H1 (cell line): Measurements from ENCODE around the gene DPP10. TPM values are rescaled to one million over a fixed set of nuclear protein-coding genes. Genes with fewer than 3 reads are reported as not detected.

ENCODE experiments used
- CTCF ChIA-PET: fragments of 300-600 bp; sonication (Branson Sonifier 250); formaldehyde crosslinking; loops from one replicate; lab custom pipeline; 2021; ENCODE audit not compliant: partially characterized antibody; lab: Charles Lee
- POLR2A ChIA-PET: fragments of 300-600 bp; sonication (Branson Sonifier 250); formaldehyde crosslinking; loops from one replicate; lab custom pipeline; 2021; ENCODE audit warnings: inconsistent platforms; ENCODE audit not compliant: partially characterized antibody; lab: Charles Lee
- DNase-seq, 2 experiments: peaks; one replicate each; pipeline versions ENCODE4 v3.0.0 to v3.0.0-alpha.2; 2010 to 2022; ENCODE audit warnings: low spot score in 2 of 2, low read depth in 1 of 2, mixed read lengths in 1 of 2
- FAIRE-seq: peaks from 2 replicates; lab custom pipeline; 2011; peaks lifted over from hg19 to GRCh38; lab: Jason Lieb, UNC
- H2AFZ ChIP-seq: 2 replicates; pipeline ENCODE4 v1.8.1; 2012; ENCODE audit warnings: low read length, inconsistent platforms
- H2AK5ac ChIP-seq: 2 replicates; pipeline ENCODE4 v1.6.1; 2013; ENCODE audit warnings: low read depth, low read length
- H2BK120ac ChIP-seq: replicated peaks from 2 replicates; pipeline ENCODE3; 2013; ENCODE audit warnings: low read depth, low read length, inconsistent platforms
- H2BK12ac ChIP-seq: 2 replicates; pipeline ENCODE4 v1.6.1; 2013; ENCODE audit warnings: low read depth, low read length
- H2BK15ac ChIP-seq: 2 replicates; pipeline ENCODE4 v1.6.1; 2013; ENCODE audit warnings: low read length
- H2BK20ac ChIP-seq: 2 replicates; pipeline ENCODE4 v1.6.1; 2013; ENCODE audit warnings: low read length
- H2BK5ac ChIP-seq: 2 replicates; pipeline ENCODE4 v1.6.1; 2013; ENCODE audit warnings: low read depth, low read length
- H3K14ac ChIP-seq: 2 replicates; pipeline ENCODE4 v1.6.1; 2013; ENCODE audit warnings: inconsistent platforms; ENCODE audit not compliant: insufficient read length
- H3K18ac ChIP-seq: 2 replicates; pipeline ENCODE4 v1.6.1; 2013; ENCODE audit warnings: low read length; ENCODE audit errors: extremely low read depth
- H3K23ac ChIP-seq: 2 replicates; pipeline ENCODE4 v1.6.1; 2013; ENCODE audit warnings: inconsistent platforms; ENCODE audit not compliant: insufficient read length
- H3K23me2 ChIP-seq: 2 replicates; pipeline ENCODE4 v1.6.1; 2013; ENCODE audit warnings: low read depth, low read length
- H3K27ac ChIP-seq: 2 replicates; pipeline ENCODE4 v1.6.1; 2011; ENCODE audit warnings: low read depth, low read length, inconsistent platforms
- H3K27me3 ChIP-seq, 4 experiments: replicated peaks in 1 of 4; 1 replicate in 1 of 4; 2 replicates in 3 of 4; pipeline versions ENCODE4 v1.6.1 to v1.8.1; 2011 to 2013; ENCODE audit warnings: low read length in 3 of 4, mild to moderate bottlenecking in 3 of 4, inconsistent platforms in 2 of 4, mixed read lengths in 2 of 4, moderate library complexity in 1 of 4; ENCODE audit not compliant: control insufficient read depth in 3 of 4, insufficient read depth in 3 of 4; ENCODE audit errors: extremely low read depth in 1 of 4
- H3K36me3 ChIP-seq, 4 experiments: 2 replicates each; pipeline versions ENCODE4 v1.6.1 to v1.8.1; 2011 to 2013; ENCODE audit warnings: mild to moderate bottlenecking in 4 of 4, low read length in 3 of 4, moderate library complexity in 2 of 4, control low read depth in 1 of 4, inconsistent platforms in 1 of 4; ENCODE audit not compliant: insufficient read depth in 4 of 4, control insufficient read depth in 2 of 4
- H3K4ac ChIP-seq: replicated peaks from 2 replicates; pipeline ENCODE3; 2013; ENCODE audit warnings: low read length, low read depth, mixed read lengths, inconsistent platforms; ENCODE audit not compliant: insufficient read length
- H3K4me1 ChIP-seq, 4 experiments: replicated peaks in 1 of 4; 1 replicate in 1 of 4; 2 replicates in 3 of 4; pipeline versions ENCODE4 v1.6.1 to v1.8.1; 2011 to 2013; ENCODE audit warnings: low read length in 3 of 4, inconsistent platforms in 2 of 4, mixed read lengths in 1 of 4; ENCODE audit not compliant: insufficient read depth in 4 of 4, control insufficient read depth in 3 of 4
- H3K4me2 ChIP-seq, 2 experiments: 2 replicates each; pipeline versions ENCODE4 v1.6.1 to v1.8.1; 2011 to 2013; ENCODE audit warnings: low read depth in 2 of 2, low read length in 2 of 2, control low read depth in 1 of 2, inconsistent platforms in 1 of 2, mild to moderate bottlenecking in 1 of 2; ENCODE audit not compliant: insufficient read depth in 1 of 2
- H3K4me3 ChIP-seq, 4 experiments: fragments of 200-600, 300-600 bp in 1 of 4; sonication (generic), shearing (Covaris generic), sonication (Bioruptor Twin) in 1 of 4; 2 replicates each; pipeline versions ENCODE4 v1.5.1 to v1.8.1; 2011 to 2016; ENCODE audit warnings: low read length in 4 of 4, low read depth in 3 of 4, control low read depth in 2 of 4, inconsistent platforms in 2 of 4, mild to moderate bottlenecking in 2 of 4, mixed read lengths in 1 of 4, moderate library complexity in 1 of 4; ENCODE audit not compliant: insufficient read depth in 2 of 4; ENCODE audit errors: extremely low read depth in 1 of 4
- H3K56ac ChIP-seq: replicated peaks from 2 replicates; pipeline ENCODE3; 2013; ENCODE audit warnings: low read depth, mild to moderate bottlenecking, mixed read lengths, low read length, inconsistent platforms; ENCODE audit not compliant: insufficient read length
- H3K79me1 ChIP-seq: 2 replicates; pipeline ENCODE4 v1.6.1; 2013; ENCODE audit warnings: low read depth, low read length, control low read depth
- H3K79me2 ChIP-seq, 2 experiments: 2 replicates each; pipeline versions ENCODE4 v1.6.1 to v1.8.1; 2012 to 2013; ENCODE audit warnings: low read length in 2 of 2, mild to moderate bottlenecking in 2 of 2, inconsistent platforms in 1 of 2; ENCODE audit not compliant: insufficient read depth in 2 of 2, control insufficient read depth in 1 of 2
- H3K9ac ChIP-seq, 4 experiments: replicated peaks in 1 of 4; 1 replicate in 1 of 4; 2 replicates in 3 of 4; pipeline versions ENCODE4 v1.6.1 to v1.8.1; 2011 to 2013; ENCODE audit warnings: low read depth in 3 of 4, low read length in 3 of 4, control low read depth in 2 of 4, mild to moderate bottlenecking in 2 of 4, moderate library complexity in 2 of 4, inconsistent platforms in 1 of 4; ENCODE audit errors: extremely low read depth in 1 of 4
- H3K9me3 ChIP-seq, 2 experiments: 2 replicates each; pipeline versions ENCODE4 v1.6.1 to v1.8.1; 2012 to 2013; ENCODE audit warnings: mild to moderate bottlenecking in 2 of 2, moderate library complexity in 2 of 2, control low read depth in 1 of 2, inconsistent platforms in 1 of 2, low read depth in 1 of 2, low read length in 1 of 2, mixed read lengths in 1 of 2; ENCODE audit not compliant: insufficient read depth in 2 of 2
- H4K20me1 ChIP-seq, 2 experiments: replicated peaks in 1 of 2; 2 replicates each; pipeline versions ENCODE3 to v1.8.1; 2011 to 2013; ENCODE audit warnings: inconsistent platforms in 2 of 2, low read length in 2 of 2, mild to moderate bottlenecking in 1 of 2; ENCODE audit not compliant: insufficient read depth in 2 of 2, control insufficient read depth in 1 of 2
- H4K5ac ChIP-seq: 2 replicates; pipeline ENCODE4 v1.6.1; 2013; ENCODE audit warnings: low read length, low read depth, mixed read lengths, inconsistent platforms; ENCODE audit not compliant: insufficient read length
- H4K8ac ChIP-seq: 2 replicates; pipeline ENCODE4 v1.8.0; 2013; ENCODE audit warnings: mild to moderate bottlenecking, moderate library complexity, low read length, inconsistent platforms; ENCODE audit not compliant: insufficient read depth; ENCODE audit errors: extremely low read depth
- H4K91ac ChIP-seq: replicated peaks from 2 replicates; pipeline ENCODE3; 2013; ENCODE audit warnings: low read length, mixed read lengths, inconsistent platforms; ENCODE audit not compliant: insufficient read length
- BACH1 ChIP-seq: IDR thresholded peaks from 2 replicates; pipeline ENCODE4 v1.6.1; 2012; ENCODE audit warnings: low read length, improper control_type of control experiment
- CTCF ChIP-seq, 3 experiments: IDR thresholded peaks; 1 replicate in 2 of 3; 2 replicates in 1 of 3; pipeline versions ENCODE4 v1.5.1 to v1.6.1; 2011; ENCODE audit warnings: low read length in 3 of 3, mild to moderate bottlenecking in 3 of 3, inconsistent platforms in 2 of 3, low read depth in 1 of 3, moderate library complexity in 1 of 3; ENCODE audit not compliant: insufficient read depth in 1 of 3; ENCODE audit errors: control extremely low read depth in 1 of 3
- EZH2 ChIP-seq: fragments of 200-600 bp; sonication (generic); IDR thresholded peaks from 2 replicates; pipeline ENCODE4 v1.7.1; 2012; ENCODE audit warnings: low read depth, mild to moderate bottlenecking, moderate library complexity, low read length, inconsistent platforms; ENCODE audit not compliant: severe bottlenecking
- JUN ChIP-seq: IDR thresholded peaks from 2 replicates; pipeline ENCODE4 v1.6.1; 2011; ENCODE audit warnings: low read depth, mild to moderate bottlenecking, improper control_type of control experiment, low read length
- RXRA ChIP-seq: IDR thresholded peaks from 2 replicates; pipeline ENCODE4 v1.6.1; 2011; ENCODE audit warnings: low read depth, mild to moderate bottlenecking, low read length, moderate library complexity; ENCODE audit not compliant: insufficient read depth
- ZNF274 ChIP-seq: IDR thresholded peaks from 2 replicates; pipeline ENCODE4 v1.7.0; 2012; ENCODE audit warnings: low read length, borderline replicate concordance; ENCODE audit errors: extremely low read depth
- WGBS, 2 experiments: shearing (Covaris generic) in 1 of 2; methylation state at CpG; one replicate each; pipeline versions ENCODE4 v1.1.6 to v1.1.7; 2013 to 2015; ENCODE audit warnings: low lambda C conversion rate in 2 of 2, mixed read lengths in 2 of 2, inconsistent platforms in 1 of 2, low coverage in 1 of 2, missing lambda C conversion rate in 1 of 2; ENCODE audit not compliant: insufficient replicate concordance in 2 of 2, insufficient coverage in 1 of 2, insufficient read length in 1 of 2; ENCODE audit errors: extremely low coverage in 1 of 2, missing lambda C conversion rate in 1 of 2; 5-methylcytosine and 5-hydroxymethylcytosine counted together
- polyA plus RNA-seq, 7 experiments: library from polyadenylated mRNA; depleted of rRNA in 3 of 7; stranded (reverse) in 5 of 7; unstranded in 2 of 7; fragments of >200 nt in 5 of 7; fragments of 200-250 nt in 2 of 7; gene quantifications; 1 replicate in 5 of 7; 2 replicates in 1 of 7; 4 replicates in 1 of 7; pipeline versions ENCODE4 v1.2.1 to v1.2.3, GENCODE V29; 2011 to 2013; ENCODE audit warnings: missing spikeins in 2 of 7, mixed read lengths in 2 of 7
- total RNA-seq: library from RNA; stranded (reverse); fragmentation: NEBNext Ultra II Directional; extraction: Animal tissue kit (Norgen Biotek cat#: 25700); gene quantifications from 2 replicates; pipeline ENCODE4 v1.2.1, GENCODE V29; 2021

The DPP10 gene
- total and polyA plus RNA-seq, 2 of the 8 experiments (the other 6 are each of a cell fraction or from before 2014, with no cell fraction given) = 3.3 to 7.2 TPM

GRCh38 chr2:115733190-115733775 is 1290.8 kb downstream of the DPP10 start:
- CTCF ChIA-PET = interaction anchor here (0.6 kb wide), 1 partner anchor 71 kb away, joined by 4 read pairs; no protein-coding TSS in a partner anchor
- no peak overlapping the region for H3K56ac ChIP-seq
- H3K79me1 ChIP-seq = no peaks in the 10 kb centered on the region
- POLR2A ChIA-PET = no interaction called here
- TF ChIP-seq CTCF (IDR thresholded peaks at IDR 0.05; ENCODE audit: control extremely low read depth in 1 of 3, insufficient read depth in 1 of 3, low read depth in 1 of 3, low read length in 3 of 3) = no peak
- no peak for TF ChIP-seq ZNF274
- no peak for TF ChIP-seq BACH1
- TF ChIP-seq EZH2 = no peak
- TF ChIP-seq JUN = no peak
- no peak for TF ChIP-seq RXRA
- H3K4me1 ChIP-seq = no peaks in the 10 kb centered on the region
- no peak overlapping the region for H4K91ac ChIP-seq
- H3K23ac ChIP-seq = no peak overlapping the region
- no peaks in the 10 kb centered on the region for H3K23me2 ChIP-seq
- no peak overlapping the region for H2BK20ac ChIP-seq
- H3K4me2 ChIP-seq = no peak overlapping the region
- no peak overlapping the region for H2AK5ac ChIP-seq
- no peak overlapping the region for H4K5ac ChIP-seq
- H2BK5ac ChIP-seq = no peak overlapping the region
- H3K9me3 ChIP-seq = no peaks in the 10 kb centered on the region
- H2BK120ac ChIP-seq = no peak overlapping the region
- no peak overlapping the region for H2BK15ac ChIP-seq
- H2BK12ac ChIP-seq = no peak overlapping the region
- no peak overlapping the region for H3K27ac ChIP-seq
- no peaks in the 10 kb centered on the region for H3K27me3 ChIP-seq
- WGBS, 2 experiments = 89% methylated on average over 3 of the region's 3 CpGs; no CpG with 5 or more reads in 1 of the 2 experiments
- H3K18ac ChIP-seq = no peak overlapping the region
- no peak overlapping the region for H3K14ac ChIP-seq
- H3K79me2 ChIP-seq = no peaks in the 10 kb centered on the region
- H3K9ac ChIP-seq = no peak overlapping the region
- no peak overlapping the region for H3K4me3 ChIP-seq
- no peaks in the 10 kb centered on the region for H3K36me3 ChIP-seq
- FAIRE-seq (no peak), DNase-seq (no peak)
- H2AFZ ChIP-seq = no peak overlapping the region
- H4K20me1 ChIP-seq = no peaks in the 10 kb centered on the region
- no peak overlapping the region for H4K8ac ChIP-seq
- no peak overlapping the region for H3K4ac ChIP-seq
